HG02970 (cell line): Measurements from ENCODE around the gene HRAS.

Experiments
- ATAC-seq: cut with Tn5 transposase; IDR thresholded peaks from one replicate; pipeline ENCODE4 v1.9.1; 2021; ENCODE audit warnings: mild to moderate bottlenecking, moderate library complexity, moderate number of reproducible peaks; ENCODE audit not compliant: unreplicated experiment, low FRiP score

The HRAS gene

DNA sequence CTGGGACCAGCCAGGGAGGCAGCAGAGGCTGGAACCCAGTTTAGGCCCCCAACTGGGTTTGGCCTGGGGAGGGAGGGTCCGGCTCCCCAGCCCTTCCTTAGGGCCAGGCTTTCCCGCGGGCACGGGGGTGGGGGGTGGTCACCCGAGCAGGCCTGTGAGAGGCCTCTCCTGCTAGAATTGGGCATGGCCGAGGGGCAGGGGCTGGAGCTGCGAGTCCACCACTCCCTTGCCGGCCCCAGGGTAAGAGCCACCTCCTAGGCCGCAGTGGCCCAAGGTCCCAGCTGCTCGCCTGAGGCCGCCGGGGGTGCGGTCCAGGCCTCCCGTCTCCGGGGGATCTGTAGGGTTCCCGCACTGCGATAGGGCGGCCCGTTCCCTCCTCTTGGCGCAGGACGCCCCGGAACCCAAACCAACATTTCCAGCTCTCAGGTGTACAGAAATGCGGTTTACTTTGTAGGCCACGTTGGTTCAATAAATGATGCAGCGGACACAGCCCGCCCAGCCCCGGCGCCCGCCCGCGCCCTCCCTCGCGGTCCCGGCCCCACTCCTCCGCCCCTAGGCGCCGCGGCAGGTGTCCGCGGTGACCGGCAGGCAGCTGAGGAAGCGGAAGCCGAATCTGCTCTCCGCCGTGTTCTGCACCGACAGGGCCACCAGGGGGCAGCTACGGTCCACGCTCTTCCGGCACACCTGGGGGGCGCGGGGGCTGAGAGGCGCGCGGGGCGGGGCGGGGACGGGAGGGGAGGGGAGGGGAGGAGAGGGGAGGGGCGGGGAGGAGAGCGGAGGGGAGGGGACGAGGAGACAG lies 19.3 kb upstream of the HRAS start:
- no peak for ATAC-seq

- no peak for ATAC-seq
Observed at GRCh38 chr11:553988-554340, 18.6 kb upstream of the HRAS start.

GRCh38 chr11:553083-553987 lies 18.0 kb upstream of the HRAS start:
- no peak for ATAC-seq

DNA sequence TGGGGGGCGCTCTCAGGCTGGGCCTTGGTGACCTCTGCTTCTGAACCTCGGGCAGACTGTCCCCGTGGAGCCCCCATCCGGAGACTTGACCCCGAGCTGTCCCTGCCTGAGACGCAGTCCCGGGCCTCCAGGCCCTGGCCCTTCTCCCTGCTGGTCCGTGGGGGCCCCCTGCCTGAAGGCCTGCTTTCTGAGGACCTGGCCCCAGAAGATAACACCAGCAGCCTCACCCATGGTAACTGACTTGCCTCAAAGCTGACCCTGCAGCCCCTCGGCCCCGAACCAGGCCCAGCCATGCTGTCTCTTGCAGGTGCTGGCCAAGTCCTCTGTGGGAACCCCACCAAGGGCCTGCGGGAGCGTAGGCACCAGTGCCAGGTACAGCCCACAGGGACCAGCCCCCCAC lies 16.2 kb upstream of the HRAS start:
- no peak for ATAC-seq

GRCh38 chr11:551131-551530 lies 15.8 kb upstream of the HRAS start:
- no peak for ATAC-seq

- ATAC-seq, result no peak
Observed at GRCh38 chr11:550746-551085, 15.3 kb upstream of the HRAS start.

- ATAC-seq, result no peak
Observed at GRCh38 chr11:550021-550745, 14.8 kb upstream of the HRAS start.

DNA sequence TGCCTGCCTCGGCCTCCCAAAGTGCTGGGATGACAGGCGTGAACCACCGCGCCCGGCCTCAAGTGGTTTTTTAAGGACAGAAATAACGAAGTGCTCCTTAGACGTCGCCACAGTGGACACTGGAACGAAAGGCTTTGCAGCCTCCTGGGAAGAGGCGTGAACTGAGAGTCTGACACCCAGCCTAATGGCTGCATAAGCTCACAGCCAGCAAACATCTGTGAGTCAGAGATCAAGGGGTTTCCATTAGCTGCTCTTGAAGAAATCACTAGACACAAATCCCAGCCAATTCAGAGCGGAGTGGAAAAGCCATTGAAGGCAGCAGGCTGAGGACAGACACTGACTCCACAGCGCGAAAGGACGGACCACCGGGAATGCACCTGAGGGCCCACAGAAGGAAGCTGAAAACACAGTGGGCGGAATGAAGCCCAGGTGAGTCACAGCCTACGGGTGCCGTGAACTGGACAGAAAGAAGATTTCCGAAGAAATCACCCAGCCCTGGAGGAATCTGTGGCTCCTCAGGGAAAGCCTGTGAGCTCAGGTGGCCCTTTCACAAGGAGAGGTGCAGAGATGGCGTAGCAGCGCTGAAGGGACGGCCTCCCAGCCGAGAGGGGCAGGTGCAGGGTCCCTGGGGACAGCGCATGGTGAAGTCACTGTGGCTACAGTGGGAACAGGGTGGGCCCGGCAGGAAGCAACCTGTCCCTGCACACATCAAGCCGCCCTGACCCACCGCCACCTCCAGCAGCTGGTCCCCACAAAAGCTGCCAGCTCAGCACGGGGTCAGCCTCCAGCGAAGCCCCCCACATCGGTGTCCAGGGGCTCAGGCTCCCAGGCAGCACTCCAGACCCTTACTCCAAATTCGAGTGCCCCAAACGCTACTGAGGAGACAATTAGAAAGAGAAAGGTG lies 13.6 kb upstream of the HRAS start:
- ATAC-seq, result no peak

DNA sequence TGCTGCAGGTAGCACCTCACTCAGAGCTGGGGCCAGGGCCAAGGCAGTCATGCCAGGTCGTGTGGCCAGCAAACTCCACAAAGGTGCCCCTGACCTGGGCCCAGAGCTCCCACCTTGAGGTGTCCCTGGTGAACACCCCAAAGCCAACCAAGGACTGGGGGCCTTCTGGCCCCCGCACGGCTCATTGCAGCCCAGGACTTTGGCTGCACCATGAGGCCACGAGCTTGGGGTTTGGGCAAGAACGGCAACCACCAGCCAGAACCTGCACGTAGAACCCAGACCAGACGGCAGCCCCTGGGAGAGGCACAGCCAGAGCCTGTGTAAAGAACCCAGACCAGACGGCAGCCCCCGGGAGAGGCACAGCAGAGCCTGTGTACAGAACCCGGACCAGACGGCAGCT lies 9.8 kb upstream of the HRAS start:
- ATAC-seq, result no peak

GRCh38 chr11:544817-545166 lies 9.4 kb upstream of the HRAS start:
- no peak for ATAC-seq

DNA sequence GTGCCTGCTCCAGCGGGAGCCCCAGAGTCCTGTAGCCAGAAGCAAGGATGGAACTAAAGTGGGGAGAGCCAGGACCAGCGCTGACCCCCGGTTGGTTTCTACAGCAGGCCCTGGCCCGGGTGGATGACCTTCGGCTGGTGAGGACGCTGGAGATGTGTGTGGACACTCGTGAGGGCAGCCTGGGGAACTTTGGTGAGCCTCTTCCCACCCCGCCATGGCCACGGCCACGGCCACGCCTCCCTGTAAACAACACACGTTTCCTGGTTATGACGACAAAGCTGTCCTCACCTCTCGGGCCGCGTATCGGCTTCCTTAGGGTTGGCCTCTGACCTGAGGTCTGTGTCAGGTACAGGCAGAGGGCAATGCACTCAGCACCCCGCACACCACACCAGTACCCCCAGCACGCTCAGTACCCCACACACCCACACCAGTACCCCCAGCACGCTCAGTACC lies 6.1 kb upstream of the HRAS start:
- no peak for ATAC-seq

DNA sequence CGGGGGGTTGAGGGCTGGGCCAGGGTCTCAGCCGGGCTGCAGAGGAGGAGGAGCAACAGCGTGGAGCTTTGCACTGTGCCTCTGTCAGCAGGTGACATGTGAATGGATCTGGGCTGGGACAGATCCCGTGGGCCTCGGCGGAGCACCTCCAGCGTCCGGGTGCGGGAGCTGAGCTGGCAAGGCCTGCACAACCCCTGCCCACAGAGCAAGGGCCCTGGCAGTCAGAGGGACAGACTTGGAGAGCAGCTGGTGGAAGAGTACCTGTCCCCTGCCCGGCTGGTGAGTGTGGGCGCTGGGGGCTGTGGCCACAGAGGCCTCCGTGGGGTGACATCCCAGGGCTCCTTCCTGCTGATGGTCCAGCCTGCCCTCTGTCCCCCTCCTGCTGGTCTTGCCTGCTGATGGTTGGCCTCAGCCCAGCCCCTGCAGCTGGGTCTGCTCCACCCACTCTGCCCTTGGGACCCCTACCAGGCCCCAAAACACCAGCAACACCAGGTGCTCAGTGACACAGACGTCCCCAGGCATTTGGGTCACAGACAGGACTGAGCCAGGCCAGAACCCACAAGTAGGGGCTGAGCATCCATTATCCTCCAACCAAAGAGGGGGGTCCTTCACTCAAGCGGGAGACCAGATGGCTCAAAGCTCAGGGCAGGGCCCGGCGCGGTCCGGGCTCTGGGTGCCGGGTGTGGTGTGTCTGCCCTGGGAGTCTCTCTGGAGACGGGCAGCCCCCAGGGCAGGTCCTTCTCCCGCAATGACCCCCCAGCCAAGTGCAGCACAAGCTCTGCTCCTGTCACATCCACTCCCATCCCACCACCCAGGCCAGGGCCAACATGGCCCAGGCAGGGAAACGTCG lies 5.4 kb upstream of the HRAS start:
- ATAC-seq, result no peak

- ATAC-seq, result no peak
Observed at GRCh38 chr11:539971-540481, 4.7 kb upstream of the HRAS start.

DNA sequence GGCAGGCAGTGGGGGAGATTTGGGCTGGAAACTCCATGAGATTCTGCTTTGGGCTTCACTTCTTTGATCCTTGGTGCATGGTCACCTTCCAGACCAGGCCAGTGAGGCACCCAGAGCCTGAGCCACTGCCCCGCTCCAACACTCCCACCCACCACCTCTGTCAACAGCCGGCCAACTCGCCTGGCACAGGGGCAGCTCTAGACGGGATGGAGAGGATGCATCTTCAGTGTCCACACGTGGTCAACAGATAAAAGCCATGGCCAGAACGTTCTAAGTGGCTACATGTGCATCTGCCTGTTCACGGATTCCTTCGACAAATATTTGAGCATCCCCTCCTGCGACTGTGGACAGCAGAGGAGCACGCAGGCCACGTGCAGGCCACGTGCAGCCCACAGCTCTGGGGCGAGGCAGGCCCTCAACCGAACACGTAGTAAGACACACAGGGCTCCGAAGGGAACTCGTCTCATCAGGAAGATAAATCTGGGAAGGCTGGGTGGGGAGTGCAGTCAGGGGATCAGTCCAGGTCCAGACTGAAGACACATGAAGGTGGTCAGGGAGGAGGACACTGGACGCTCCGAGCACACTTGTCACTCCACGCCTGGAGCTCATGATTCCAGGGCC lies 3.2 kb upstream of the HRAS start:
- no peak for ATAC-seq

DNA sequence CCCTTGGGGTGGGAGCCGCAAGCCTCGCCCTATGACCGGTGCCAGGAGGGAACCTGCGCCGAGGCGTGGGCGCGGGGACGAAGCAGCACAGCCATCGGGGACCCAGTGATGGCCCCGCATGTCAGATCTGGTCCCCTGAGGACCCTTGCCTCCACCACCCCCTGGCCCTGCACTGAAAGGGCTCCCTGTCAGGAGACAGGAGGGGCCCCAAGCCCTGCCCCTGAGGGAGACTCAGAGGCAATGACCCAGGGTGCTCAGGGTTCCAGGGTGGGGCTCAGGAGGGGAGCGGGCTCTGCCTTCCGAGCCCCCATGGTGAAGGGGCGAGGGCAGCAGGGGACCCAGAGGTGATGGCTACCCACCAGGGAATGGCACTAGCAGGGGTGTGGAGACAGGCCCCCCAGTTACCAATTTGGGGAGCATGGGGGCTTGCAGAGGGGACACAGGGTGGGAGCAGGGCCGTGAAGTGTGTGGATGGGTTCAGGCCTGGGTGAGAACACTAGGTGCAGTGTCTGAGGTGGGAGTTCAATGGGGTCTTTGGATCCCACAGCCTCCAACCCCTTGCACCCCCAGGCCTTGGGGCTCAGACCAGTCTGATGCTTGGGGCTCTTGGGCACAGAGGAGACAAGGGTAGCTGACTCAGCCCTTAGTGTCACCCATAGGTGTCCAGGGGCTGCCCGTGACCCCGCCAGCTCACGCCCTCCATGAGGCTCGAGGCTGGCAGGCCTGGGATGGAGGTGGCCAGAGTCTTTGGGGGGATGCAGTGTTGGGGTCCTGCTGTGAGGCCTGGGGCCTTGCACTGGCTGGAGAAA lies 2.5 kb upstream of the HRAS start:
- no peak for ATAC-seq

DNA sequence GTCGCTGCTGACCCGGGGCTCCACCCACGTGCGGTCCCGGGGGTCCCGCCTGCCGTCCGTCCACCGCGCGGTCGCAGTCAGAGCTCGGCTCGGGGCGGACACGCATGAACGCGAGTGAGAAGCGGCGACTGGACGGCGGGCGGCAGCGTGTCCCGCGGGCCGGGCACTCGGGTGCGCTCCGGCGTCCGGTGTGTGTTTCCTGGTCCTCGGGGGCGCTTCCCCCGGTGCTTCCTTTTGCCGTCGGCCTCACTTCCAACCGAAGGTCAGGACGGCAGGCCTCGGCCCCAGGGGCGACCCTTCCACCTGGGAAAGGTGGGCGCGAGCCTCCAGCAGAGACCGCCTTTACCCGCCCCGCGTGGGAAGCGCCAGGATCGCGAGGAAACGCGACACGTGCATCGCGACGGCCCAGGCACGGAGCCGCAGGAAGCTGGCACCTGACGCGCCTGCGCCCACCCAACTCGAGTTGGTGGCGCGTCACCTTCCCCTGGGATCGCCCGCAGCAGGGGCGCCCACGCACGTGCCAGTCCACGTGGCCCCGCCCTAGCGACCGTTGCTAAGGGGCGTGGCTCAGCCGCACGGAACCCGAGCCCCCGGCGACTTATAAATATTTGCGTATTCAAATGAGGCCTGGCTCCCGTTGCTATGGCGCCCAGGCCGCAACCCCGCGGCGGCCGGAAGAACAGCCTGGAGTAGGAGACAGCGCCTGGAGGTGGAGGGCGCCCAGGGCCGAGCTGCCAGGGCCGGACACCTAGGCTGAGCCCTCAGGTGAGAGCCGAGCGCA lies 1.7 kb upstream of the HRAS start, which contains the start of gene LRRC56:
TSS of gene LRRC56 (plus strand) at position 687 of the 781 bp plus-strand sequence. CDS start 3,158 bp downstream, outside the sequence.
- peak; percentile 36 for ATAC-seq

DNA sequence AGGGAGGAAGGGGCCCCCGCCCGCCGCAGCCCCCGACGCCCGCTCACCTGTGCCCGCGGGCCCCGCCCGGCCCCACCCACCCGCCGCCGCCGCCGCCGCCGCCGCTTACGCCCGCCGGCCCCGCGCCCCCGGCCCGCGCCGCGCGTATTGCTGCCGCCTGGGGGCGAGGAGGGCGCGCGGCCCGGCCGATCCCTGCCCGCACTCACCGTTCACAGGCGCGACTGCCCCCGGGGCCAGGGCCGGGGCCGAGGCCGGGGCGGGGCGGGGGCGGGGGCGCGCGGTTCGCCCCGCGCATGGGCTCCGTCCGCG lies 212 bp downstream of the HRAS start:
- ATAC-seq, result no peak
